GM19395 (cell line): ENCODE results near the gene WDR37.
A peak's percentile ranks its signal among the peaks of the same experiment; 100 is the strongest.
"Not testable (repeated sequence)": the region's sequence is repeated elsewhere in the genome, so short reads cannot be mapped to it uniquely, and the experiment has no call there.

Experiments
- ATAC-seq: cut with Tn5 transposase; IDR thresholded peaks from one replicate; pipeline ENCODE4 v1.9.1; 2021; ENCODE audit warnings: mild to moderate bottlenecking, moderate library complexity; ENCODE audit not compliant: unreplicated experiment

WDR37 gene, protein sequence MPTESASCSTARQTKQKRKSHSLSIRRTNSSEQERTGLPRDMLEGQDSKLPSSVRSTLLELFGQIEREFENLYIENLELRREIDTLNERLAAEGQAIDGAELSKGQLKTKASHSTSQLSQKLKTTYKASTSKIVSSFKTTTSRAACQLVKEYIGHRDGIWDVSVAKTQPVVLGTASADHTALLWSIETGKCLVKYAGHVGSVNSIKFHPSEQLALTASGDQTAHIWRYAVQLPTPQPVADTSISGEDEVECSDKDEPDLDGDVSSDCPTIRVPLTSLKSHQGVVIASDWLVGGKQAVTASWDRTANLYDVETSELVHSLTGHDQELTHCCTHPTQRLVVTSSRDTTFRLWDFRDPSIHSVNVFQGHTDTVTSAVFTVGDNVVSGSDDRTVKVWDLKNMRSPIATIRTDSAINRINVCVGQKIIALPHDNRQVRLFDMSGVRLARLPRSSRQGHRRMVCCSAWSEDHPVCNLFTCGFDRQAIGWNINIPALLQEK

DNA sequence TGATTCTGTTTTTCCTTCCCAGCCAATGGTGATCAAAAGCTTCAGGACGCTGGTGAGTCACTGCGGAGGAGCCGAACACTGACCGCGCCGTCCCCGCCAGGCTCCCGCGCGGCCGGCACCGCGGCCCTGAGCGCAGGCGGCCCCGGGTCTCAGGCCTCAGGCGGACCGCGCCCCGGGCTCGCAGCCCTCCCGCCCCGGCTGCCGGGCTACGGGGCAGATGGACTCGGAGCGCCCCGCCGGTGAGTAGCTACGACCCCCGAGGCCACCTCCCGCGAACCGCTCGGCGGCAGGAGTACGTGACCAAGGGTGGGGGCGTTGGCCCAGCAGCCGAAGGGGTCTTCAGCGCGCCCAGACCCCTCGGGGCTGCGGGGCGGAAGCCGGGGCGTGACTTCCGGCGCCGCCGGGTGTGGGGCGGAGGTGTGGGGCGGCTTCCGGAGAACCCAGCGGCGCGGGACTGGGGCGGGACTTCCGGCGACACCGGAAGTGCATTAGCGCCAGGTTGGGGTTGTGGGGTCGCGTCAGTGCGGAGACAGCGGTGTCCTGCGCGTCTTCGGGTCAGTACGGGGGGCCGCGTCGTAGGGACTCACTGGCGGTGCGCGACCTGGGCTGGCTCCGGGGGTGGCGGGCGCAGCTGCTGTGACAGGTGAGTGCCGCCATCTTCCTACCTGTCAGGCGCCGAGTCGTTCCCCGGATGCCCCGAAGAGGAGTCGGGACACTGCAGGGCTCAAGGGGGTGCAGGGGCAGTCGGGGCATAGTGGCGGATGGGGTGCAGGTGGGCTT lies at the start of gene WDR37:
WDR37 (plus strand) TSS at position 60 of the 780 bp plus-strand sequence. CDS start 15,771 bp downstream, outside the sequence.
- peak; percentile 91 for ATAC-seq

DNA sequence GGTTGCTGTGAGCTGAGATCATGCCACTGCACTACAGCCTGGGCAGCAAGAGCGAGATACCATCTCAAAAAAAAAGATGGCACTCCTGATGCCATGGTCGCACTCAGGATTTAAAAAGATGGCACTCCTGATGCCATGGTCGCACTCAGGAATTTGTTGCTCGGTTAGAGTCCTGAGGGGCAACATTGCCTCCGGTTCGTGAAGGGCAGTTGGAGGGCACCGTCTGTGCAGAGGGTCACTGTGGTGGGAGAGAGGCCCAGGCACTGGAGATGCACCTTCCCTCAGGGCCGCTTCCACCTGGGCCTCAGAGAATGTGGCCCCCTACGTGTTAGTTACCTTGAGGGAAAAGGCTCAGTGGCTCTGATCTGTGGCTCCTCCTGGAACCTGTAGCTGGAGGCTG lies 49.6 kb upstream of the WDR37 start:
- no peak for ATAC-seq

DNA sequence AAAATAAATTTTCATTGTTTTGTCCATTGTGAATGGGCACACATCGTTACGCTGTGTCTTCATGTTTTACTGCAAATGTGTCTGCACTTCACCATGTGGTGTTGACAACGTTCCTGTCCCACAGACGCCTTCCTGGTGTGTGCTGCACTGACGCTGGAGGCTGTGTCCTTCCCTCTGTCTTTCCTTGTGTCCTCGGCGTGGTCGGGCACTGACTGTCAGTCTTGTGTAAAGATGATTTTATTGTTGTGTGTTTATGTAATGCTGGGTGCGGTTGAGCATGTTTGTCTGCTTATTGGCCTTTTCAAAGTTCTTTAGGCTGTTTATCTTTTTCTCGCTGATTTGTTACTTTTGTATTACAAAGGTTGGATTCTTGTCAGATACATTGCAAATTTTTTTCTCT lies 48.6 kb upstream of the WDR37 start:
- no peak for ATAC-seq

DNA sequence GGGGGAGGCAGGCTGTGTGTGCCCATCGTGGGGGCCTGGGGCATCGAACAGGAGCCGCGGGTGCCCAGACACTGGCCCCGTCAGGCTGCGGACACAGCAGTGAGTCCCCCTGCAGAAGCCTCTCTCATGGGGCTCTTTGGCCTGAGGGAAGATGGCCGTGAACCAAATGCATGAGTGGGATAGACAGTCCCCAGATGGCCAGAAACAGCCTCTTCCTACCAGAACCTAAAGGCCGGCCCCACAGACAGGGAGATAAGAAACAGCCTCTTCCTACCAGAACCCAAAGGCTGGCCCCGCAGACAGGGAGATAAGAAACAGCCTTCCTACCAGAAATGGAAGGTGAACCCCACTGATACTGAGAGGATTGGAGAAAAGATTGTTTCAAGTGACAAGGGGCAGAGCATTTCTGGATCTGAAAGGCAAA lies 47.1 kb upstream of the WDR37 start:
- no peak for ATAC-seq

DNA sequence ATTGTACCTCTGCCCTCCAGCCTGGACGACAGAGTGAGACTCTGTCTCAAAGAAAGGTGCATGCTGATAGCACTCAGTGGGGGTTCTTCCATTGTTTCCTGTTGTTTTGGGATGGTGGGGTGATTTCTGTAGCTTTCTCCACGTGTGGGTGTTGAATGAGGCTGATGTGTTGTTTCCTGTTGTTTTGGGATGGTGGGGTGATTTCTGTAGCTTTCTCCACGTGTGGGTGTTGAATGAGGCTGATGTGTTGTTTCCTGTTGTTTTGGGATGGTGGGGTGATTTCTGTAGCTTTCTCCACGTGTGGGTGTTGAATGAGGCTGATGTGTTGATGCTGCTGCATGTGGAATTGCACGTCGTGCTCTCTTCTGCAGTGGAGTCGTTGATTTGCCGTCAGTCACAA lies 46.2 kb upstream of the WDR37 start:
- not testable (repeated sequence) for ATAC-seq

DNA sequence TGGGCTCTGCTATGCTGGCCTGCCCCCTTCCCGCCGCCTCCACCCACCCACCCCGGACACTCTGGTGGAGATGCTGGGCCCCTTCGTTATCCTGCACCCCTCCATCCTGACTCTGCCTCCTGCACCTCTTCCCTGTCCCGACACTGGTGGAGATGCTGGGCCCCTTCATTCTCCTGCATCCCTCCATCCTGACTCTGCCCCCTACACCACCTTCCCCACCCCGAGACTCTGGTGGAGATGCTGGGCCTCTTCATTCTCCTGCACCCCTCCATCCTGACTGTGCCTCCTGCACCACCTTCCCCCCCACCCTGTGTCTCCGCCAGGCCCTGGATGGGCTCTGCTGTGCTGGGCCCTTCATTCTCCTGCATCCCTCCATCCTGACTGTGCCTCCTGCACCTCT lies 45.5 kb upstream of the WDR37 start:
- ATAC-seq: no peak

DNA sequence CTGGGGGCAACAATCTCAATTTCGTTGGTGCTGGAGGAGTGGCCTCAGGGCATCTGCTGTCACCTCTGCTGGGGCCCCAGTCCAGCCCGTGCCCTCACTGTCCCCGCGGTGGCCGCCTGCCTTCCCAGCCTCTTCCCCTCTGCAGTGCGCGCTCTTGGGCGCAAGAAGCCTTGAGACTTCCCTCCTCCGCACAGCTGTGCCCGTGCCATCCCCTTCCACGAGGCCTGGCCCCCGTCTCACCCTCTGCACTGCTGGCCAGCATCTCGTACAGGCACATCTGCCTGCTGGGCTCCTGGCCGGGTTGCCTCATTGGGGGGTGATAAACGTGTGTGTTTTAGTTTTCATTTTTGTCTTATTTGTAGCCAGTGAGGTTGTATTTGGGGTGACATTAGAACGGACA lies 44.5 kb upstream of the WDR37 start:
- no peak for ATAC-seq

DNA sequence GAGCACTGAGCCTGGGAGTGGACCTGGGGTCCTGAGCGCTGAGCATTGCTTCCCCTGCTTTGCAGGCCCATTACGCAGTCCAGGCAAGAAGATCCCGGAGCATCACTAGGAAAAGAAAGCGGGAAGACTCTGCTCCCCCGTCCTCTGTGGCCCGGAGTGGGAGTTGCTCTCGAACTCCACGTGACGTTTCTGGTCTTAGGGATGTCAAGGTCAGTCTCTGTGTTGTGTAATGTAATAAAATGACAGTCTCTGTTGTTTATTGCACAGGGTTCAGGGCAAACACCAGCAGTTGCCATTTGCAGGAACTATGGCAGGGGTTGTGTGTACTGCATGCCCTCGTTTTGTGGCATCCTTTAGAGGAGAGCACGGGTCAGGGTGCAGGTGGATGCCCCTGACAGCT lies 40.5 kb upstream of the WDR37 start:
- ATAC-seq: no peak

DNA sequence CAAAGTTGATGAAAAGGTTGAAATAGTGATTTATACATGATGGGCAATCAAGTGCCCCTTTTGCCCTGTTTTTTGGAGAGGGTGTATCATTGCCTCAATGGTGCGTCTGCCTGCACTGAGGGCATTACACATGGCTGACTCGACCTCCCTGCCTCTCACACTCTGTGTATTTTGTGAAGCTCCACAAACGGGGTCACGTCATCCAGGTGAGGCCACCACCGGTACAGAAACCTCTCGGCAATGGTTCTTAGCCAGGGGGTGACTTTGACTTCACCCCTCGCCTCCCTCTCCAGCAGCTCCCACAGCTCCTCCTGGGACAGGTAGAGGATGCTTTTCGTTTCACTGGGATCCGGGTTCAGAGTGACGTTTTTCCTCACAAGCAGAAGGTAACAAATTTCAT lies 36.8 kb upstream of the WDR37 start:
- no peak for ATAC-seq

DNA sequence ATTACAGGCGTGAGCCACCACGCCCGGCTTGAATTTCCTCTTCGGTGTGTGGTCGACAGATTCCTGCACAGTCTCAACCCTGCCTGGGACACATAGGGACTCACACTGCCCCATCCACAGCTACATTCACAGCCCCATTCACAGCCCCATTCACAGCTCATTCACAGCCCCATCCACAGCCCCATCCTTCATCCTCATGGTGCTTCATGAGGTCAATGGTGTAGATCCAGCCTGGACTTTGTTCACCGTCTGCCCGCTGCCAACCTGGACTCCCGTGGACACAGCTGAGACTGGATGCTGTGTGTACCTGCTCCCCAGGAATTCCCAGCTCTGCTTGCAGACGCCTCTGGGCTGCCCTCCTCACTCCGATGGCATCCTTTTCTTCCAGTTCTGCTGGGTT lies 35.7 kb upstream of the WDR37 start:
- no peak for ATAC-seq

DNA sequence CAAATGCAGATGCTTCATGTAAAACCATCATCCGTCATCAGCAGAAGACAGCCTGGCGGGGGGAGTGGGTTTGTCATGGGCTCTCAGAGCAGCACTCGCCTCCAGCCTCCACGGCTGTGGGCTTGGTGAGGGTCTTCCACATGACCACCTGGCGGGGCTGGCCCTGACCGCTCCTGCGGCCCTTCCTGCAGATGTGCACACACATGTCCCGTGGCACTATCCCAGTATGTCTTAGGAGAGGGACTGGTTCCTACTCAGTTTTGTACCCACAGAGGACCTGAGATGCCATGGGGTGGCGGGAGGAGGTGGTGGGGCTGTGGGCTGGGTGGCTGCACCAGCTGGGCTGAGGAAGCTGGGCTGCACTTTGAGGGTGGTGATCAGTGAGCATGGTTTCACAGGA lies 35.2 kb upstream of the WDR37 start:
- no peak for ATAC-seq

DNA sequence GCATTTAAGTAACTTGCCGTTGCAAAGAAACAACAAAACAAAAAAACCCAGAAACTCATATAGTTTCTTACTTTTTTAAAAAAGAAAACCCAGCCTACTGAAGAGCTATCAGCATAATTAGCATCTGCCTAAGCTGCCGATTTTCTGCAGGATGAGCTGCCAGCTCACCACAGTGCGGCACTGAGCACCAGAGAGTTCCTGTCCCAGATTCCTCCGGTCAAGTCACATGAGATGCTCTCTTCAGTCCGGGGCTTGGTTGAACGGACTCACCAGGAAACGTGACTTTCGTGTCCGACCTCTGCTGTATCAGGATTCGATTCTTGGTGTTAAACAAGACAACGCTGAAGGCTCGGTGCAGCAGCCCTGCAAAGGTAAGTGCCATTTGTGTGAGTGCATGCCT lies 33.8 kb upstream of the WDR37 start:
- no peak for ATAC-seq

DNA sequence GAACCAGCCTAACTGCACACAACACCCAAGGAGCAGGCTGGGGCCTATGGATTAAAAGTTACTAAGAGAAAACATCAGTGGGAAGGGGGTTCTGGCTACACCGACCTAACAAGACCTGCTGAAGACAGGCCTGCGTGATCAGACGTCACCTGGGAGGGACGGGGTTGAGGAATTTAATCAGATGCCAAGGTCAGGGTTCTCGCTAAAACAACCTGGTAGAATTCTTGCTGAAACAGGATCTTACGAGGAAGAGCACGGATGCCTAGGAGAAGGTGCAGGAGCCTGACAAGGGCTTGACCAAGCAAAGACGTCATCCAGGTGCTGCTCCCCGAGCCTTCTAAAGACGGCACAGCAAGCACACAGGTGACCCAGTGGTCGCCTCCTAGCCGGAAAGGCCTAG lies 32.1 kb upstream of the WDR37 start:
- no peak for ATAC-seq

DNA sequence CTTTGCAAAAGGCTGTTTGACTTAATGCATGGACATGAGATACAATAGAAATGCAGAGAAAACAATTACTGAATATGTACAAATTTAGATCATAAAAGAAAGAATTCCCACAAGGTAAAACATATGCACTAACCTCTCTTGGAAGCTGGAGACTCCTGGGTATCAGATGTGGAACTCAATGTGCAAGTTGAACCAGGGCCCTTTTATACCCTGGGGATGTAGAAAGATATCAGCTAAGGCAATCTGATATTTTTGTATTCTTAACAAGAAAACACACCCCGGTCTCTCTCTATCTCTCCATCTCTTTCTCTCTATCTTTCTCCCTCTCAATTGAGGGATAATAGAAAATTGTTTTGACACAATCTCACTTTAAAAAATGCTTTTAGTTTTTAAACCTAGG lies 30.5 kb upstream of the WDR37 start, which contains the start of gene IDI2:
IDI2 (minus strand) TSS at position 177 of the 400 bp plus-strand sequence. CDS start 1,136 bp downstream, outside the sequence.
- ATAC-seq: no peak

DNA sequence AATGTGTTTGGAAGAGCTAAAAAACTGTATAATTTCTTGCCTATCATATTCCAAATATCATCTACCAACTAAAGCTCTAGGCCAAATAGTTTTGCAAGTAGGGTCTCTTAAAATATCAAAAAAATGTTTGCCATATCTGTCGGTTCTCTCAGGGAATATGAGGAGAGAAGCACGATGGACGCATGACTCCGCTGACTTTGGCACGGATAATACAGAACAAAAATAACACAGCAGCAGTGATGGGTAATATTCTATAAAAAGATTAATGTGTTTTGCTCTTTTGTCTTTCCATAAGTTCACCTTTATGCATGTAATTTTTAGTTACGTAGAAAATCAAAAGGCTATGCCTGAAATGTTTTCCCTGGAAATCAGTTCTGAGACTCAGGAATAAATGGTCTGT lies 29.6 kb upstream of the WDR37 start:
- ATAC-seq: no peak

DNA sequence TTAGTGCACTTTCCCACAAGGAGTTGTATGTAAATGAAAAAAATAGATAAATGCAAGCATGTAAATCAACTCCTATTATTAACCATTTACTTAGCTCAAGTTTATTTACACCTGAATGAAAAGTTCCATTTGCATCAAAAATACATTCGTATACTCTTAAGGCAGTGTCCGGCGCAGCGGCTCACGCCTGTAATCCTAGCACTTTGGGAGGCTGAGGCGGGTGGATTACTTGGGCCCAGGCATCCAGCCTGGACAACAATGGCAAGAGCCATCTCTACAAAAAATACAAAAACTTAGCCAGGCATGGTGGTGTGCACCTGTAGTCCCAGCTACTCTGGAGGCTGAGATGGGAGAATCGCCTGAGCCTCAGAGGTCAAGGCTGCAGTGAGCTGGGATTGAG lies 26.3 kb upstream of the WDR37 start:
- no peak for ATAC-seq

DNA sequence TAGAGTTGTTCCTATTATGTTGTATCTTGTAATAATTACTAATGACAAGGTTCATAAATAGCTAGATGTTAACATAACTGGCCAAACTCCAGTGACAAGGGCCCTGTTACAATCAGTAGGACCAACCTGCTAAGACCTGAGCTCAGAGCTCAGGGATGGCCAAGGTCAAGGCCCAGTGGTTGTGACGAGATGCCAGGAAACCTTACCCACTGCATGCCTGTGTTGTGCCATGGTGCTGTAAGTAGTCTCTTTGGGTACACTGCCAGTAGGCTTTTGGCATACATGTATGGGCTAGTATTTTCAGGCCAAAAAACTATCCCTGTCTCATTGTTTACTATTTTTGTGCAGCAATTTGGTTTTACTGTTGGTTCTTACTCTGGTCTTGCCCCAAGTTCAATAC lies 22.6 kb upstream of the WDR37 start:
- ATAC-seq: no peak

DNA sequence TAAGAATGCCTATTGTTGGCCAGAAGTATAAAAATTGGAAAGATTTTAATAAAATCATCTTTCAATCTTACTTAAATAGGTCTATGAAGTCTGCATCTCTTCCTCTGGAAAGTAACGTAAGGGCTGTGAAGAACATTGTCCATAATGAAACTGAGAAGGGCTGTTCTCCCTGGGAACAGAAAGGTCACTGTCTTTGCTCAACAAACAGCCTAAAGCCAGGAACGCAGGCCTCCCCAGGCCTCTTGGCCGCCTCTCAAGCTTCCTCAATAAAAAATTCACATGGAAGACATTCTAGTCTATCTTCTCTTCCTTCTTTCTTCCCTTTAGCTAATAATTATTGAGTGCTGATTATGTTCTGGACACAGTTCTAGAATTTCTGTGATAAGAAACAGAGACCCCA lies 21.4 kb upstream of the WDR37 start:
- no peak for ATAC-seq

DNA sequence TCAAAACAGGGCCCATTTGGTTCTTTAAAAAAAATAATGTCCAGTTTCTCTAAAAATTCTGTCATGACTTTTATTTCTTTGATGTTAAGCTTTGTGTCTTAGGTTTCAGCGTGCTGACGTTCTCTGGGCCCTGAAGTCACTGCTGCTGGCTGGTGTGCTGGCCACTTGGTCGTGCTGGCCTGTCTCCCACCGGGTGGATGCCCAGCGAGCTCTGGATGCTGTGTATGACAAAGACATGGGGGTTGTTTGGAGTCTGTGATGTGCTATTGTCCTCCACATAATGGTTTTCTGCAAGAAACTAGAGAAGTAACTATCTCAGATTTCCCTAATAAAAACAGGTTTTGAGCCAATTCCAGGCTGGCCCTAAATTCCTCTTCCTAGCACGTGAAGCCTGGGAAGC lies 21.0 kb upstream of the WDR37 start:
- ATAC-seq: no peak

DNA sequence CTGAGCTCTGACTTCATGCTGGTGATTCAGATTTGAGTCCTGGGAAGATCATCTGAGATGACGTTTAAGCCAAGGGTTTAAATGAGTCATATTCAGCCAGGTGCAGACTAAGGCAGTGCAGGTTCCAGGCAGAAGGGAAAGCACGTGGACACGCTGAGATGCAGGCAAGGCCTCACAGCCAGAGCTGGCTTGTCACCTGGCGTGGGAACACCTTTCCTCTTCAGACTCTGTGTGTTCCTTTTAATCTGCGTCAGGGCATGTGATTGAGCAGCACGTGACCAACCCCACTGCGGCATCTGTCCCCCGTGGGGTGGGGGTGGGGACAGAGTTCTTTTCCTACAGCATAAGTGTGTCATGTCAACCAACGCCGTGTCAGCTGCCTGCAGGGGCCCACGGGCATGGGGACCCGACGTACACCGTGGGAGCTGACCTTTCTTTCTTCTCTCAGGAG lies 19.8 kb upstream of the WDR37 start:
- ATAC-seq: no peak

DNA sequence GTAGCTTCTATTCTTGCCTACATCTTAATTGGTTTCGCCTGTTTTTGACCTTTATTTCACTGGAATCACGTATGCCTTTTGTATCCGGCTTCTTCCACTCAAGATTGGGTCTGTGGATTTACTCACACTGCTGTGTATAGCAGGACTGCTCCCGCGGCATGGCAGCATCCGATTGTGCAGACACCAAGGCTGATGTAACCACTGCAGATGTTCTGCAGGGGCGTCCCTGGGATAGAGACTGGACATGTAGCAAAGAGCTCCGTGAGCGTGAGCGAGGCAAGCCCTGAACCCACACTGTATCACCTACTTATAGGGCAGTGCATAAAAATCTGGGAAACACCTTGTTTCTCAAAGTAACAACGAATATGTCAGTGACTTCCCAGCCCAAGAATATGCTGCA lies 19.1 kb upstream of the WDR37 start:
- no peak for ATAC-seq

DNA sequence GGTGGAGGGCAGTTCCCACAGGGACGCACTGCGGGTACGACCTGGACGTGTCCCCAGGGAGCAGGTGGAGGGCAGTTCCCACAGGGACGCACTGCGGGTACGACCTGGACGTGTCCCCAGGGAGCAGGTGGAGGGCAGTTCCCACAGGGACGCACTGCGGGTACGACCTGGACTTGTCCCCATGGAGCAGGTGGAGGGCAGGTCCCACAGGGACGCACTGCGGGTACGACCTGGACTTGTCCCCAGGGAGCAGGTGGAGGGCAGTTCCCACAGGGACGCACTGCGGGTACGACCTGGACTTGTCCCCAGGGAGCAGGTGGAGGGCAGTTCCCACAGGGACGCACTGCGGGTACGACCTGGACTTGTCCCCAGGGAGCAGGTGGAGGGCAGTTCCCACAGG lies 17.4 kb upstream of the WDR37 start:
- ATAC-seq: not testable (repeated sequence)
